GM19452 (cell line): ENCODE results near the gene IFT81.

Experiments
- ATAC-seq: cut with Tn5 transposase; IDR thresholded peaks from one replicate; pipeline ENCODE4 v1.9.1; 2021; ENCODE audit not compliant: unreplicated experiment

The IFT81 gene

GRCh38 chr12:110149086-110149660 is 25.0 kb downstream of the IFT81 start:
- ATAC-seq: no peak

DNA sequence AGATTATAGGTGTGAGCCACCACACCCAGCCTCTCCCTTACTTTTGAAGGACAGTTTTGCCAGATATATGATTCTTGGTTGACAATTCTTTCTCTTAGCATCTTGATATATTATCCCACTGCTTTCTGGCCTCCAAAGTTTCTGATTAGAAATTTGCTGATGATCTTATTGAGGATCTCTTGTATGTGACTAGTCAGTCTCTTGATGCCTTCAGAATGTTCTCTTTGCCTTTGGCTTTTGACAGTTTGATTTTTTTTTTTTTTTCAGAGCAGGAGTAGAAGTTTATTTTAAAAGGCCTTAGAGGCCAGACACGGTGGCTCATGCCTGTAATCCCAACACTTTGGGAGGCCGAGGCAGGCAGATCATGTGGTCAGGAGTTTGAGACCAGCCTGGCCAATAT is 32.6 kb downstream of the IFT81 start:
- ATAC-seq: no peak

- ATAC-seq: no peak
Measured at GRCh38 chr12:110157539-110157938, 33.4 kb downstream of the IFT81 start.

GRCh38 chr12:110159671-110160245 is 35.6 kb downstream of the IFT81 start:
- no peak for ATAC-seq

- peak; percentile 93 for ATAC-seq
Measured at GRCh38 chr12:110165540-110166159, 41.5 kb downstream of the IFT81 start.

- no peak for ATAC-seq
Measured at GRCh38 chr12:110168732-110169455, 44.7 kb downstream of the IFT81 start.

GRCh38 chr12:110170535-110171185 is 46.5 kb downstream of the IFT81 start:
- no peak for ATAC-seq

- ATAC-seq: no peak
Measured at GRCh38 chr12:110171186-110171538, 47.0 kb downstream of the IFT81 start.

- no peak for ATAC-seq
Measured at GRCh38 chr12:110171636-110172035, 47.5 kb downstream of the IFT81 start.

DNA sequence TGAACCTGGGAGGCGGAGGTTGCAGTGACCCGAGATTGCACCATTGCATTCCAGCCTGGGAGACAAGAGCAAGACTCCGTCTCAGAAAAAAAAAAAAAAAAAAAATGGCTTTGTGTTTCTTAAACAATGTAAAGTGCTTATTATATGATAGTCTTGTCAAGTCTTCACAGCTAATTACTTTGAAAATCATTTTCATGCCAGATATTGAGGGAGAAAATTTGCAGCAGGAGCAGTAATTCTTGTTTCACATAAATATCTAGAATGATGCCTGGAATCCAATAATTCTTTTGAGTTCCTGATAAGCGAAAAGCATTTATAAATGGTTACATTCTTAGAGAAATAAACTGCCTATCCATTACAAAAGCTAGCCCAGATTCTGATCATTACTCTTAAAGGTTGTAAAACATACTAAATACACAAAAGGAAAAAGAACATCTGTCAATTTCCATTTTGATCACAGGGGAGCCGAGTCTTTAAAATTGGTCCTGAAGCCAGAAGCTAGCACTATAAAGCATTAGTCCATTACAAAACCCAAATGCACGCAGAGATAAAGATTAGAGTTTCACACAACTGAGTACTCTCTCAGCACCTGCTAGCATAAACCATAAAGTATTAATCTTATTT is 50.3 kb downstream of the IFT81 start:
- ATAC-seq: no peak

GRCh38 chr12:110175201-110175600 is 51.0 kb downstream of the IFT81 start:
- no peak for ATAC-seq

DNA sequence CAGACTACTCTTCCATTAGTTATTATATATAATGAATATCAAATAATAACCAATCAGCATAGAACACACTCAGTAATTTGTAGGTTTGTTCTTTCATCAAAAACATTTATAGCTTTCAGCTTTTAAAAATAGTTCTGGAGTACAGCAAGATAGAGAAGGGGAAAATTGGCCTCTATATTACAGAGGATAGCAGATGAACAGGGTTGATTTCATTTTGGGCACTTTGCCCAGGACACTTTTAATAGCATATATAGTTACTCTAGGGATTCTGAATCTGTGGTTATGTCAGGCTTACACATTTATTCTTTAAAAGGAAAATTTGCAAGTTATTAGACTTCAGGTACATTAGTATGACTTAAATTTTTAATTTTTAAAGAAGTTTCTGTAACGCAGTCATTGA is 52.6 kb downstream of the IFT81 start:
- no peak for ATAC-seq

GRCh38 chr12:110179291-110179690 is 55.1 kb downstream of the IFT81 start:
- ATAC-seq: no peak

DNA sequence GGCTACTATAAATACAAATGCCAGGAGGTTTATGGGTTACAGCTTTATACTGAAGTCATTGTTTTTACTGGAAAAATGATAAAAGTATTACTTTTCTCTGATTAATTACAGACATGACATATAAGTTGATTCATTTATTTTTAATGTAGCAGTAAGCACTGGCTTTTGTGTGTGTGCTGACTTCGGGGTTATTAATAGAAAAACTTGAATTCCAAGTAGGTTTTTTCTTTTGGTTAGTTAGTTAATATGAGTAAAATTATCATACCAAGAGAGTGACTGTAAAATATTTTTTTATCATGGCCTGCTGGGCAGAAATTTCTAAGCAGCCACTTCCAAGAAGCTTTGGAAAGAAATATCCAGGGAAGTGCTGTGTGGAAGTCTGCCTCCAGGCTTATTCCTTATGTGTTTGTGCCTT is 56.4 kb downstream of the IFT81 start:
- no peak for ATAC-seq

DNA sequence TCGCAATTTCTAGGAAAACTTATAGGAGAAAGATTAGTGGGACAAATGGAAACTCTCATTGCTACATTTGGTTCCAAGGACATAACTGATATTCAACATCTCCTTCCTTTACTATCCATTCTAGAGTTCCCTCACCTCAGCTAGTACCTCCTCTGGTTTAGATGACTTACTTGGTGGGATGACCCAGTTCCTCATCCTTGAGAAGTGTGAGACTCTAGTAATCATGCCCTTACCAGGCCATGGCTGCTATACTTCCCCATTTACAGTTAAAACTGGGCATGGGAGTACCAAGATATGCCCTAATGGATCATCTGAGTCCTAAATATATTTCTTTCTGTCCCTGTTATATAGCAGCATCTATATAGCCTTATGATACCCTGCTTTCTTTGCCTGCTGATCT is 58.1 kb downstream of the IFT81 start:
- ATAC-seq: no peak

DNA sequence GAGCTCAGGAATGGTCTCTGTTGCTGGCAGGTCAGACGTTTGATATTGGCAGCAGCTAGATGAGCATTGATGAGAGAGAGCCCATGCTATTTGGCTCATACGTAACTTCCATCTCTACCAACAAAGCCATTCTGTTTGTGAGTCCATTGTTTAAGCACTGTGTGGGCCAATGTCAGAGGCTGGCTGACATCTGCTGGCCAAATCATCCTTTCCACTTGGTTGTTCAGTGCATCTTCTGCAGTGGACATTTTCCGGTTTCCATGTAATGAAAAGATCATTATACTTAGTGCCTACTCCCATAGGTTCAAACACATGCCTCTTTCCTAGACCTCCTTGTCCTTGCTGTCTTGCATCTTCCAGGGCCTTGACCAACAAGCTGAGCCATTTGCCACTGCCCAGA is 59.2 kb downstream of the IFT81 start:
- ATAC-seq: no peak

DNA sequence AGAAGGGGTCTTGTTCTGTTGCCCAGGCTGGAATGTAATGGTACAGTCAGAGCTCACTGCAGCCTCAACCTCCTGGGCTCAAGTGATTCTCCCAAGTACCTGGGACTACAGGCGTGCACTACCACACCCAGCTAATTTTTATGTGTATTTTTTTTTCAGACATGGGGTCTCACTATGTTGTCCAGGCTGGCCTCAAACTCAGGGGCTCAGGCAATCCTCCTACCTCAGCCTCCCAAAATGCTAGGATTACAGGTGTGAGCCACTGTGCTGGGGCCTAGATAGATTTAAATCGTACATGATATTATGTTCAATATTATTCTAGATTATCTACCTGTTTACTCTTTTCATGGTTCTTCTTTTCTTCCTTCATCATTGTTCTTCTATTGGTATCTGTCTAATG is 61.5 kb downstream of the IFT81 start:
- no peak for ATAC-seq

DNA sequence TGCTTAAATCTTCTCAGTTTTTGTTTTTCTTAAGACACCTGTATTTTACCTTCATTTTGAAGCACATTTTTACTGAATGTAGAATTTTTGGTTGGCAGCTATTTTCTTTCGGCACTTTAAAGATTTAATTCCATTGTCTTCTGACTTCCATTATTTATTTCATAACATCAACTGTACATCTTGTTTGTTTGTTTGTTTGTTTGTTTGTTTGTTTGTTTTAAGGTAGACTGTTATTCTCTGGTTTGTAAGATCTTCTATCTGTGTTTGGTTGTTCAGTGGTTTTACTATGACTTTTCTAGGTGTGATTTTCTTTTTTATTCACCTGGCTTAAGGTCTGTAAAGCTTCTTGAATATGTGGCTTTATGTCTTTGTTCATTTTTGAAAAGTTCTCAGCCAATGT is 61.9 kb downstream of the IFT81 start:
- ATAC-seq: no peak

DNA sequence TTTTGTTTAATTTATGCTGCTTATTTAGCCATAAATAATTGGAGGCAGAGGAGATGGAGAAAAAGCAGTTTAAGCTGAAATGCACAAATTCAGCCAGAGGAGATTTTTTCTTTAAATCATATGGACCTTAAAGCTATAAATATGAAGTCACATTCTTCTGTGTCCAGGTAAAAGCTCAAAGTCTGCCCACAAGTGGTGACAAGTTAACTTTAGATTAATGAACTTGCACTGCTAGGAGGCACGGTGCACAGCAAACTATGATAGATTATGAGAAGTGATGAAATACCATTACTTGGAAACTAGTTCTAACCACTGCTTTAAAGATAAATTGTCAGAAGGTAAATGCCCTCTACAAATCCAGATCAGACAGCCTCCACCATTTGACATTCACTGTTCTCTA is 69.0 kb downstream of the IFT81 start:
- no peak for ATAC-seq

GRCh38 chr12:110197003-110197402 is 72.8 kb downstream of the IFT81 start:
- ATAC-seq: no peak

DNA sequence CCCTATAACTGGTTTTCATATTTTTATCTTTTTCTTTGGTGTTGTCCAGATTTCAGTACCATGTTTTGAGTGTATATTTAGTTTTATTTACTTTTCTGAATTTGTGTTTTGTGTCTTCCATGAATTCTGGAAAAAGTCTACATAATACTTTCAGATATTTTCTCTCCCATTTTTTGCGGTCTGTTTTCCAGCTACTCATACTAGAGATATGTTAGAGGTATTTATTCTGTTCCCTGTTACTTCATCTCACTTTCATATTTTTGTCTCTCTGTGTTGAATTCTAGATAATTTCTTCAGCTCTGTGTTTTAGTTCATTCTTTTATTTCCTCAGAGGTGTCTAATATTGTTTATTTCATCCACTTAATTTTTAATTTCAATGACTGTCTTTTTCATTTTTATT is 74.2 kb downstream of the IFT81 start:
- no peak for ATAC-seq
